Stimulated activated CD4-positive, alpha-beta T cell treated with anti-CD3 and anti-CD28 coated beads, Interleukin-12 subunit alpha, Interleukin-12 subunit beta, amount 100 ng/mL, for 48 hours (primary cell): ENCODE measurements around the gene GP1BA.
A peak's percentile ranks its signal among the peaks of the same experiment; 100 is the strongest.

ENCODE experiments used
- DNase-seq, 3 donors: peaks; one replicate each; pipeline ENCODE4 v3.0.0-alpha.2; 2020; ENCODE audit warnings: low read depth in 2 of 3, low spot score in 1 of 3

The GP1BA gene

GRCh38 chr17:4931963-4932362, at the start of gene GP1BA:
TSS of gene GP1BA (plus strand) at chr17:4932277. CDS start at chr17:4932605, 328 bp downstream.
- DNase-seq = no peak

GRCh38 chr17:4884489-4884888, 47.6 kb upstream of the GP1BA start:
- no peak for DNase-seq

GRCh38 chr17:4886830-4887229, 45.2 kb upstream of the GP1BA start:
- DNase-seq = no peak

- no peak for DNase-seq
Measured at GRCh38 chr17:4887581-4887980, 44.5 kb upstream of the GP1BA start.

GRCh38 chr17:4891411-4892410, 40.4 kb upstream of the GP1BA start:
- no peak for DNase-seq

- no peak for DNase-seq
Measured at GRCh38 chr17:4892499-4893221, 39.4 kb upstream of the GP1BA start.

- no peak for DNase-seq
Measured at GRCh38 chr17:4893272-4893671, 38.8 kb upstream of the GP1BA start.

GRCh38 chr17:4893721-4894560, 38.1 kb upstream of the GP1BA start:
- no peak for DNase-seq

- DNase-seq = no peak
Measured at GRCh38 chr17:4895121-4895520, 37.0 kb upstream of the GP1BA start.

GRCh38 chr17:4895657-4896331, 36.3 kb upstream of the GP1BA start:
- DNase-seq = no peak

GRCh38 chr17:4896332-4897197, 35.5 kb upstream of the GP1BA start:
- DNase-seq = no peak

GRCh38 chr17:4897198-4897687, 34.8 kb upstream of the GP1BA start:
- DNase-seq = no peak

GRCh38 chr17:4897785-4898184, 34.3 kb upstream of the GP1BA start:
- no peak for DNase-seq

GRCh38 chr17:4898351-4898750, 33.7 kb upstream of the GP1BA start:
- DNase-seq = no peak

- no peak for DNase-seq
Measured at GRCh38 chr17:4898927-4899326, 33.1 kb upstream of the GP1BA start.

- DNase-seq = peak; percentile 89 to 96 (median 91)
Measured at GRCh38 chr17:4899341-4900230, 32.5 kb upstream of the GP1BA start, which contains the start of gene C17orf107. TSS of gene C17orf107 (plus strand) at chr17:4899536. CDS start at chr17:4899763, 227 bp downstream.

- DNase-seq = peak in 1 of 3 donors; percentile 23
Measured at GRCh38 chr17:4900231-4901107, 31.6 kb upstream of the GP1BA start.
